ENCODE measurements around the gene PALLD. TPM values are rescaled to one million over a fixed set of nuclear protein-coding genes. Genes with fewer than 3 reads are reported as not detected.

Gene PALLD
- total RNA-seq, 6 experiments from 2014 or later, result 7.7 to 81.6 (median 24.8) TPM

DNA sequence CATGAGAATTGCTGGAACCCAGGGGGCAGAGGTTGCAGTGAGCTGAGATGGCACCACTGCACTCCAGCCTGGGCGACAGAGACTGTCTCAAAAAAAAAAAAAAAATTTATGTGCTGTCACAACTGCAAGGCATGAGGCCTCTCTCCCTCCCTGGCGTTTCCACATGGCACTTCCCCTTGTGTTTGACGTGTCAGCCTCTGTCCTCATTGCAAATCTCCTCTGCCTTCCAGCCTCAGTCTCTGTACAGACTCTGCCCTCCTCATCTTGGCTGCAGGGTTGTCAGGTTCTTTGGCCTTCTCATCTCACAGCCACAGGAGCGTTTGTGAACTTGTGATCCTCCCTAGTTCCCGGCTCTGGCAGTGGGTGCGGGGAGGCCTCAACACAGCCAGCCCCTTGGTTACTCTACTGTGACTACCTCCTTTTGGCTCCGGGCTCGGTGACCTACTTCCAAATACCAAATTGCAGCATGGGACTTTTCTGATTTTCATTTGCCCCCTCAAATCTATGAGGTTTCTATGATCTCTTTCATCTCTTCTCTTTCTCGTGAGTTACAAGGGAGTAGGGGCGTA is 263.2 kb downstream of the PALLD start:
- no peak overlapping the region for H3K4me3 ChIP-seq
- WGBS (ENCODE audit: insufficient coverage, low coverage, low lambda C conversion rate, missing lambda C conversion rate), result 80% methylated on average over 7 of the region's 10 CpGs
- ATAC-seq (peak; percentile 24 to 57 (median 44)), DNase-seq (no peak)
- H3K27ac ChIP-seq, result no peak overlapping the region
- H3K4me1 ChIP-seq, result no peaks in the 10 kb centered on the region
- no peaks in the 10 kb centered on the region for H3K27me3 ChIP-seq
- H3K9me3 ChIP-seq, result no peaks in the 10 kb centered on the region
- no peak for TF ChIP-seq POLR2A (IDR thresholded peaks at IDR 0.05)
- TF ChIP-seq, protein P1, sequence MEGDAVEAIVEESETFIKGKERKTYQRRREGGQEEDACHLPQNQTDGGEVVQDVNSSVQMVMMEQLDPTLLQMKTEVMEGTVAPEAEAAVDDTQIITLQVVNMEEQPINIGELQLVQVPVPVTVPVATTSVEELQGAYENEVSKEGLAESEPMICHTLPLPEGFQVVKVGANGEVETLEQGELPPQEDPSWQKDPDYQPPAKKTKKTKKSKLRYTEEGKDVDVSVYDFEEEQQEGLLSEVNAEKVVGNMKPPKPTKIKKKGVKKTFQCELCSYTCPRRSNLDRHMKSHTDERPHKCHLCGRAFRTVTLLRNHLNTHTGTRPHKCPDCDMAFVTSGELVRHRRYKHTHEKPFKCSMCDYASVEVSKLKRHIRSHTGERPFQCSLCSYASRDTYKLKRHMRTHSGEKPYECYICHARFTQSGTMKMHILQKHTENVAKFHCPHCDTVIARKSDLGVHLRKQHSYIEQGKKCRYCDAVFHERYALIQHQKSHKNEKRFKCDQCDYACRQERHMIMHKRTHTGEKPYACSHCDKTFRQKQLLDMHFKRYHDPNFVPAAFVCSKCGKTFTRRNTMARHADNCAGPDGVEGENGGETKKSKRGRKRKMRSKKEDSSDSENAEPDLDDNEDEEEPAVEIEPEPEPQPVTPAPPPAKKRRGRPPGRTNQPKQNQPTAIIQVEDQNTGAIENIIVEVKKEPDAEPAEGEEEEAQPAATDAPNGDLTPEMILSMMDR (IDR thresholded peaks at IDR 0.05), result no peak
- intact Hi-C loops (cut with DNase I), result no loop called here
- no peaks in the 10 kb centered on the region for H3K36me3 ChIP-seq

DNA sequence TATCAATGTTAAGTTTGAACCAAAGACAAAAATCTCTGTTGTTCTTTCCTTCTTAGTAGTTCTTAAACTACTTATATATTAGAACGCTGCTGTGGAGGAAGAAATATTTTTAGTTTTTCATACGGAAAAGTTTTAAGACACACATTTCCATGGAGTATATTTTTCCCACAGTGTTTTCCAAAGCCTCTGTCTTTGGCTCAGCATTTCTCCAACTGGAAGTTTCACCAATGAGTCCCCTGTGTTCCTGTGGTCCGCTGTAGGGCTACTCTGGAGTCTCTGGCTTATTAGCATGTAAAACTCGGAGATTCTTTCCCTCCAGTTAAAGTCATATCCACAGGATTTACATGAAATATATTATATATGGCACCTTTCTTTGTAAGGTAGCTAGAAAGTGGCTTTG is 264.2 kb downstream of the PALLD start:
- intact Hi-C loops (cut with DNase I), result no loop called here
- 68% methylated on average over 4 of the region's 4 CpGs for WGBS (ENCODE audit: insufficient coverage, low coverage, low lambda C conversion rate, missing lambda C conversion rate)
- TF ChIP-seq, protein P1 (IDR thresholded peaks at IDR 0.05), result no peak
- TF ChIP-seq POLR2A (IDR thresholded peaks at IDR 0.05), result no peak
- Histone ChIP-seq H3K9me3 (no peaks in the 10 kb centered on the region), H3K4me1 (no peaks in the 10 kb centered on the region), H3K27ac (no peak overlapping the region), H3K36me3 (no peaks in the 10 kb centered on the region), H3K27me3 (no peaks in the 10 kb centered on the region), H3K4me3 (no peak overlapping the region)
- ATAC-seq (no peak), DNase-seq (no peak)

DNA sequence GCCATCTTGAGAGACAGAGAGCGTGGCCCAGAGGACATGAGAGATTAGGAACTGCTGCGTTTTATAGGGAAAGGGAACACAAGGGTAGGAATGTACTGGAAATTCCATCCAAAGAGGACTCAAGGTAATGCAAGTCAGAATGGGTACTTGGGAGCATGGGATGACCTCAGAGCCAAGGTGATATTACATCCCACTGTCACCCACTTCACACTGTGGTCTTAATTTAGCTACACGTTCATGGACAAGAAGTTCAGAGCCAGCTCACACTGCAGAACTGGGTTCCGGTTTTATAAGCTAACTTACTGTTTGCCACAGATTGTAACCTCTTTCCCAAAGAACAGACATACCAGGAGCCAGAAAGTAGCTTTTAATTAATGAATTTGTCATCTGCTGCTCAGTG is 268.5 kb downstream of the PALLD start:
- no peak overlapping the region for H3K27ac ChIP-seq
- no peaks in the 10 kb centered on the region for H3K4me1 ChIP-seq
- TF ChIP-seq, protein P1 (IDR thresholded peaks at IDR 0.05), result no peak
- no peak for TF ChIP-seq POLR2A (IDR thresholded peaks at IDR 0.05)
- H3K27me3 ChIP-seq, result no peaks in the 10 kb centered on the region
- ATAC-seq (no peak), DNase-seq (no peak)
- H3K9me3 ChIP-seq, result no peaks in the 10 kb centered on the region
- 71% methylated on average over 1 of the region's 4 CpGs for WGBS (ENCODE audit: insufficient coverage, low coverage, low lambda C conversion rate, missing lambda C conversion rate)
- H3K36me3 ChIP-seq, result no peaks in the 10 kb centered on the region
- H3K4me3 ChIP-seq, result no peak overlapping the region
- intact Hi-C loops (cut with DNase I), result no loop called here

DNA sequence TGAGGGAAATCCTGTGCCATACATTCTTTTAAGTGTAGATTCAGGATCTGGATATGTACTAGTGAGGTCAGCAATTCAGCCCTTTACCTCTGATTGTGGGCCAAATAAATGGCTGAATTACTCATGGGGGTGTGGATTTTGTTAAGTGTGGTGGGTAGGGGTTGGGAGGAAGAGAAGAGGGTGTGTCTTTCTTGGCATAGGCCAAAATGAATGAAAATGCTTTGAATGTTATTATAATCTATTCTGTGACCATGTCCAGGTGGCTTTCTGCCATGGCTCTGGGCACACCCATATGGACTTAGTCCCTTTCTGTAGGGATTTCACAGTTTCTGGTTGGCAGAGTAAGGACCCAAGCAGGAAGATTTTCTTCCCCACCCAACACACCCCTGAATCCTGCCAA is 268.9 kb downstream of the PALLD start:
- peak in 2 of 3 donors; percentile 56 to 59 for DNase-seq
- Histone ChIP-seq H3K9me3 (no peaks in the 10 kb centered on the region), H3K27me3 (no peaks in the 10 kb centered on the region), H3K4me1 (no peaks in the 10 kb centered on the region), H3K4me3 (no peak overlapping the region), H3K36me3 (no peaks in the 10 kb centered on the region), H3K27ac (no peak overlapping the region)
- intact Hi-C loops (cut with DNase I), result no loop called here
- peak; percentile 65 to 92 (median 80) for ATAC-seq
- TF ChIP-seq POLR2A (IDR thresholded peaks at IDR 0.05), result no peak
- TF ChIP-seq, protein P1 (IDR thresholded peaks at IDR 0.05), result no peak

Measured in right lobe of liver (tissue), 6 donors.